HG03342 (cell line): ENCODE data around the gene KIF2C.

Experiments used
- ATAC-seq: cut with Tn5 transposase; IDR thresholded peaks from one replicate; pipeline ENCODE4 v1.9.1; 2021; ENCODE audit warnings: mild to moderate bottlenecking, moderate library complexity; ENCODE audit not compliant: unreplicated experiment

KIF2C gene

DNA sequence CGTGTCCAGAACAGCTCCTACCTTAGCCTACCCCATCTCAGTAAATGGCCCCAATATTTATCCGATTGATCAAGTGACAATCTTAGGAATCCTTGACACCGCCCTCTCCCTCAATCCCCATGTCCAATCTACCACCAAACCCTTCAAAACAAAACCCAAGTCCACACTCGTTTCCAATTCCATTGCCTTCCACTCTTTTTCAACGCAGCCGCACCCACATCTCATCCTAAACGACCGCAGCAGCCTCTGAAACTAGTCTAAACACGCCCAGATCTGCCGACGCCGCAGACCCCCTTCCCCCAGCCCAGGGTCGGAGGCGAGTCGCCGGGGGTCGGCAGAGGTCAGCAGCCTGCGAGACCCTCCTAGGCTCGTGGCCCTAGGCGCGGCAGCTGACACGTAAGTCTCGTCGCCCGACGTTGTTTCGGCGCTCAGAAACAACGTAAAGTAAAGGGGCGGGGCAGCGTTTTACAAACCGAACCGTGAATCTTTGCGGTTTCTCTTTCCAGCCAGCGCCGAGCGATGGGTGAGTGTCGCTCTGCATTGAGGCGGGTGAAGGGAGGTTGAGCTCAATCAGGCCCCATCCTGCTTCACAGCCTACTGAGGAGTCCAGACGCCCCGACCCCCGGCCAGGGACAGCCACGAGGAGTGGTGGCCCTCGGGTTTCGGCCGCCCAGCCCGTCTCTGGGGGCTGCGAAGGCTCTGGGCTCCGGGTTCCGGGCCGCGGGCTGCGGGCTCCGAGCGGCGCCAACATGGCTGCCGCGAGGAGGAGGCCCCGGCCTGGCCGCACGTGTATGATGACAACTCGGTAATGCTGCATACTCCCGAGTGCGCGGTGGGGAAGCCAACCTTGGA lies 35.7 kb downstream of the KIF2C start, which contains the start of gene RPS8:
Gene RPS8, plus strand, starts transcription at position 463 of the 852 bp plus-strand sequence. Its CDS starts 57 bp downstream, at position 520.
- peak; percentile 75 for ATAC-seq

DNA sequence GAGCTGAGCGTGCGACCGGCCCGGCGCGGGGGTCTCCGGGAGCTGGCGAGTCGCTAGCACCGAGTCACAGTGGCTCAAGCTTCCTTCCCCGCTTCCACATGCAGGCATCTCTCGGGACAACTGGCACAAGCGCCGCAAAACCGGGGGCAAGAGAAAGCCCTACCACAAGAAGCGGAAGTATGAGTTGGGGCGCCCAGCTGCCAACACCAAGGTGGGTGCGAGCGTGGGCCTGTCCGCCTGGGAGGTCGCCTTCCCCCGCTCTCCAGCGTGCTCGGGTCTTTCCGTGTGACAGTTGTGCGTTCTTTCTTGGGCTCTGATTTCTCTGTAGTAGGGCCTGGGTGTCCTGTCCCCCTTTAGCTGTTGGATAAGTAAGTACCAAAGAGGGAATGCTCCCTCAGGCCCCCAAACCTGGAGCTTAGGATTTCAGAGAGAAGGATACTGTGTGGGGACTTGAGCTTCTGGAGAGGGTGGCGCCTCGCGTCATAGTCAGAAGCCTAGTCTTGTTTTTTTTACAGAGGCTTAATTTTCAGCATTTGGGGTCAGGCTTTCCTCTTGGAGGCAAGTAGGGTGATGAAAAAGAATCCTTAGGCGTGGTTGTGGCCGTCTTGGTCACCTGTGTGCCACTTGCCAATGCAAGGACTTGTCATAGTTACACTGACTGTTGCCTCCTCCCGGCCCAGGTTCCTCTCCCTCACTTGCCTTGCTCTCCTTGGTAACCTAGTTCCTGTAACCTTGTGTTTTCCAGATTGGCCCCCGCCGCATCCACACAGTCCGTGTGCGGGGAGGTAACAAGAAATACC lies 36.5 kb downstream of the KIF2C start:
- no peak for ATAC-seq

DNA sequence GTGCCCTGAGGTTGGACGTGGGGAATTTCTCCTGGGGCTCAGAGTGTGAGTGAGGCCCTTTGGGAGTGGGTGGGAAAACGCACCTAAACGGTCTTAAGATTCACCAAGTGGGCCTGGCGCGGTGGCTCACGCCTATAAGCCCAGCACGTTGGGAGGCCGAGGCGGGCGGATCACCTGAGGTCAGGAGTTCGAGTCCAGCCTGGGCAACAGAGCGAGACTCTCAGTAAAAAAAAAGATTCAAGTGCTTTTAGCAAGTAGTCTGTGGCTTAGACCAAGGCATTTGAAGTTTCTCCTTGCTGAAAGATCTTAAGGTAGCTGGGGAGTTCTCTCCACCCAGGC lies 37.1 kb downstream of the KIF2C start:
- ATAC-seq = no peak

DNA sequence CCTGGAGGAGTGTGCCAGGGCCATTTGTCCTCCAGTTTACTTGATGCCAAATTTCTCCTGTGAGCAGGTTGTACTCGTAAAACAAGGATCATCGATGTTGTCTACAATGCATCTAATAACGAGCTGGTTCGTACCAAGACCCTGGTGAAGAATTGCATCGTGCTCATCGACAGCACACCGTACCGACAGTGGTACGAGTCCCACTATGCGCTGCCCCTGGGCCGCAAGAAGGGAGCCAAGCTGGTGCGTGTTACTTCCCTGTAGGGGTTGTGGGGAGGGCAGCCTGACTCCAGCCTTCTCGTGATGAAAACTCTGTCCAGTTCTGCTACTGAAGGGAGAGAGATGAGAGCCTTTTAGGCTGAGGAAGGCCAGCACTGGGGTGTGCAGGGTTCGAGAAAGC lies 37.9 kb downstream of the KIF2C start:
- no peak for ATAC-seq

DNA sequence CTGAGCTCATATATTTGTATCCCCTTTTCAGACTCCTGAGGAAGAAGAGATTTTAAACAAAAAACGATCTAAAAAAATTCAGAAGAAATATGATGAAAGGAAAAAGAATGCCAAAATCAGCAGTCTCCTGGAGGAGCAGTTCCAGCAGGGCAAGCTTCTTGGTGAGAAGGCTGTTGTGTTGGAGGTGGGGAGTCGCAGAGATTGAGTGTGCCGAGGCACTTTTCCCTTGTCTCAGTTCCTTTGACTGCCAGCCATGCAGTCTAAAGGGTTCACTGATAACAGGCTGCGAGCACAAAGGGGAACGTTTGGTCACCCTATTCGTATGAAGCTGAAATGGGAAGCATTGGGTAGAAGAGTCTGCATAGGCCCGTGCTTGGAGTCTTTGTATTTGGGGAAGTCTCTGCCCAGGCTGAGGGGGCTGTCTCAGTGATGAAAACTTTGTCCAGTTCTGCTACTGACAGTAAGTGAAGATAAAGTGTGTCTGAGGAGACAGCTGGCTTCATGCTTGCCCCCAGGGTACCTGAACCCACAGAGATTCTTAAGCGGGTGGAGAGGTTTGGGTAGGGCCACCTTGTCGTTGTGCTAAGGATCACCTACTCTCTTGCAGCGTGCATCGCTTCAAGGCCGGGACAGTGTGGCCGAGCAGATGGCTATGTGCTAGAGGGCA lies 38.5 kb downstream of the KIF2C start:
- no peak for ATAC-seq

DNA sequence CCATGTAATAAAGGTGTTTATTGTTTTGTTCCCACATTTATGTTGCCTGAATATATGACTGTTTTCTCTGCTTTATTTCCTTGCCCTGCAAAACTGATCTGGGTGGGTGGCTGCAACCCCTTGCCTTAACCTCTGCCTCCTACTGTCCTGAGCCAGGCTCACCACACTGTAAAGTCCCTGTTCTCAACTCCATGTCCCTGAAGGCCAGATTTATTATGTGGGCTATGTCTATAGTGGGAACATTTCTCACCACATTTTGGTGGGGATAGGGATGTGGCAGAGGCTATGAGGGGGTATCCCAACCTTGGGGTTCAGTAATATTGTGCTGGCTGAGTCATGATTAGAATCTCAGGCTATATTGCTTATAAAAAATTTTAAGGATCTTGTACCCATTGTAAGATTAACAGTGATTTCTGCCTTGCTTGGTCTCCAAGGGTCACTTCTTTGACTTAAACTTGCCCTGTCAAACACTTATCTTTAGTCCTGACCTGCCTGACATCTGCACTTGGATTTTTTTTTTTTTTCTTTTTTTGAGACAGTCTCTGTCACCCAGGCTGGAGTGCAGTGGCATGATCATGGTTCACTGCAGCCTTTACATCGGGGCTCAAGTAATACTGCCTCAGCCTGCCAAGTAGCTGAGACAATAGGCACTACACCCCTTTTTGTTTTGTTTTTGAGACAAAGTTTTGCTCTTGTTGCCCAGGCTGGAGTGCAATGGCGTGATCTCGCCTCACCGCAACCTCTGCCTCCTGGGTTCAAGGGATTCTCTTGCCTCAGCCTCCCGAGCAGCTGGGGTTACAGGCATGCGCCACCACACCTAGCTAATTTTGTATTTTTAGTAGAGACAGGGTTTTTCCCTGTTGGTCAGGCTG lies 39.3 kb downstream of the KIF2C start:
- ATAC-seq = no peak

DNA sequence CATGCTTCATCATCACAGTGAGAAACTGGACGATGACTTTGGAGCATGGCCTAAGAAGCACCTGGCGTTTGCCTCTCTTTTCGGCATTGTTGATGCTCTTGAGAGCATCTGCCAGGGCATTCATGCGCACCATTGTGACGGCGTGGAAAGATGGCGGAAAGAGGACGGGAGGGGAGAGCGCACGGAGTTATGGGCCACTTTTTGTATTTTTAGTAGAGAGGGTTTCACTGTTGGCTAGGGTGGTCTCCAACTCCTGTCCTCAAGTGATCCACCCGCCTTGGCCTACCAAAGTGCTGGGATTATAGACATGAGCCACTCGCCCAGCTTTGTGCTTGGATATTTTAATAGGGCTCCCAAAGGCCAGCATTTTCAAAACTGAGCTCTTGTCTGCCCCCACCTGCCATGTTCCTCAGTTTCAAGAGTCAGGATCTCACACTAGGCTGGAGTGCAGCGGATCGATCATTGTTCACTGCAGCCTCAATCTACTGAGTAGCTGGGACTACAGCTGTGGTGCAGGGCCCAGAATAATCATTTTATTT lies 41.0 kb downstream of the KIF2C start:
- ATAC-seq = no peak

DNA sequence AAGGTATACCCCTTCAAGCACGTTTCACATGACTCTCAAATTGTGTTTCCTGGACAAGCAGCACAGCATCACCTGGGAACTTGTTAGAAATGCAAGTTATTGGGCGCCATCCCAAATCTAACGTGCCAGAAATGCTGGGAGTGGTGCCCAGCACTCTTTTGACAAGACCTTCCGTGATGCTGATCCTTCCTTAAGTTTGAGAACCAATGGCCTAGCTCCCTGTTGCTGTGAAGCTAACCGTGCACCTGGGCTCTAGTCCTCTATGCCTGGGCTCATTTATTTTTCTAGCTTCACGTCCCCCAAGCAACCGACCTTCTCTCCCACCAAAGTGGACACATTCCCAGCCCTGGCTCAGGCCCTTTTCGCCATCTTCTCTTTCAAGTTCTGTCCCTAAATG lies 44.1 kb downstream of the KIF2C start:
- ATAC-seq = no peak

DNA sequence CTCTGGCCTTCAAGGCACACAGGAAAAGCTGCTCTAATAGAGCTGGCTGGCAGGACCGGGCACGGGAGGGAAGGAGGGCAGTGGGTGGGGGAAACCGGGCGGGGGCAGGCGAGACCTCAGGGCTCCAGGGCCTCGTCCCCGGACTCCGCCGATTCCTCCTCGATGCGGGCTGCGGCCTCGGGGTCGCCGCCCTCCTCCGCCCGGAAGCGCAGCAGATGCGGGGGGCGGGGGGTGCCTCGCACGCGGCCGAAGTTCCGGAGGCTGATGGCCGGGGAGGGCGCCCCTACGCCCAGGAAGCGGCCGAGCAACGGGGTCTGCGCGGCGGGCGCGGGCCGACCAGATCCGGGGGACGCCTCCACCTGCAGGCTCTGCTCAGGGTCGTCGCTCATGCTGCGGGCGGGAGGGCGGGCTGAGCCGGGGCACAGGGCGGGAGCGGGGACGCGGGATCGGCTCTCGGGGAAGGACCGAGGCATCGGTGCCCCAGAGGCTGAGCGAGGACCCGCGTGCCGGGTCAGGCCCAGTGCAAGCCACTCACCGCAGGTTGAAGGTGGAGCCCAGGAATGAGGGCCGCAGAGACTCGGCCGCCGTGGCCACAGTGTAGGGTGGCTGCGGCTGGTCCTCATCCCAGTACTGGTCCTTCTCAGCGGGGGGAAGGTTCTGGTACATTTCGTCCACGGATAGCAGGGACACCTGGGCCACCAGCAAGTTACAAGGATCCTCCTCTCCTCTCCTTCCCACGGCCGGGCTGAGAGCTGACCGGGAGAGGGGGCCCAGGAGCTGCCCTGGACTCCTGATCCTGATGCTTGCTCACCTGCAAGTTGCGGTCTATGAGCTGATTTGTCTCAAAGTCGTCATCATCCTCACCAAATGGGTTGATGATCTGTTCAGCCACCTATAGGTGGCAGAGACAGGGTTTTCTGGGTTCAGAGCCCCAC lies 44.7 kb downstream of the KIF2C start:
- ATAC-seq = no peak

DNA sequence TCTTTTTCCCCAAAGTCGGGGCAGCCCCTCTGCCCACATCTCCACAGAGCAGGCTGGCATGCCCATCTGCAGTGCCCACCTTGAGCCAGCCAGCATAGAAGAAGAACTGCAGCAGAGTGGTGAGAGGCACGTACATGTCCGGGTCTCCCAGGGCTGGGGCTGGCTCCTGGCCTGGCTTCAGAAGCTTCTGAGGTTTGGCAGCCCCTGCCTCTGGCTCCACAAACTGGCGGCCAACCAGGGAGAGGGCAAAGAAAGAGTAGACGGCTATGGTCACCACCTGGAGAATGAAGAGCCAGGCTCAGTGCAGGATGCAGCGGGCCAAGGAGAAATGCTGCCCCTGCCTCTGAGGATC lies 45.4 kb downstream of the KIF2C start:
- no peak for ATAC-seq

DNA sequence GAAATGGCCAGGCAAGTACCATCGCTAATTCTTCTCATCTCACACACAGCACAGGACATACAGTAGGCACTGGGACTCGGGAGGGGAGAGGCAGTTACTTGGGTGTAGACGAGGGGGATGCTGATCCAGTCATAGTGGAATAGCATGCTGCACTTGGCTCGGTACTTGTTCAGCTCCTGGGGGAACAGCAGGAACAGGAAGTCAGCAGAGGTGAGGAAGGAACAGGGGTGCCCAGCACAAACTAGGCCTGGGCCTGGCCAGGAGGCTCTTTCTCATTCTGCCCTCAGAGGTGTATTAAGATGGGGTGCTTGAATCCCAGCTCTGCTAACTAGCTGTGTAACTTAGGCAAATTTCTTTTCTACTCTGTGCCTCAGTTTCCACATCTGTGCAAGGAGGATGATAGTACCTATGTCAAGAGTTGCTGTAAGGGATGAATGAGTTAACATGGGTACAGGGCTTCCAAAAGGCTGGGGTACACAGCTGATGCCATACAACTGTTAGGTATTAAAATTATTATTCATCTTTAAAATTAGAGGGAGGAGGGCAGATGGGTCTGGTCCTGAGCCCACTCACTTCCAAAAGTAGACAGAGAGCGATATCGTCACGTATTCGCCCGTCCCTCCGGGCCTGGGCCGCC lies 46.0 kb downstream of the KIF2C start:
- ATAC-seq = no peak

DNA sequence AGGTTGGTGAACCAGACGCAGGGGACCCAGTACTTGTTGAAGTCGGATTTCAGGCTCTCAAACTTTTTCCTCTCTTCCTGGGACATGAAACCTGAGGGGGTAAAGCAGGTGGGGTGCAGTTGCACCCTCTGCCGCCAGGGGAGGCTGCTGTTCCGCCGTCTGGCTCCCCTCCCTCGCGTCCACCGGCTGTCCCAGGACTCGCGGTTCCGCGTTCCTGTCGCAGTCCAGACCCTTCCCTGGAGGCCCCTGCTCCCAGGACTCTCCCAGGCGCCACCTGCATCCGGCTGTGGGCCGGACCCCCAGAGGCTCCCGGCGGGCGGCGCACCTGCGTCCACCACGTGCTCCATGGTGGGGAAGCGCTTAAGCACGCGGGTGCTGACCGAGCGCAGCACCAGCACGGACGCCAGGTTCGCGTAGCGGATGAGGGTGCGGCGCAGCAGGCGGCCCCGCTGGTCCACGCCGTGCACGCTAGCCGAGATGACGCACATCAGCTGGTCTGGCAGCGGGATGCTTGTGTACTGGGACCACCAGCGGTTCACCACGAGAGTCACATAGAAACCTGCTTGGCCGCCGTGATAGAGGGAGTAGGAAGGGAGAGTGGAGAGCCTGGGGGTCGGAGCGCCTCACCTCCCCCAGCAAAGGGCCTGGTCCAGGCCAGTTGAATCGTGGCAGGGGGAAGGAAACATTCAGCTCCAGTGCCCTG lies 46.7 kb downstream of the KIF2C start:
- ATAC-seq = no peak

DNA sequence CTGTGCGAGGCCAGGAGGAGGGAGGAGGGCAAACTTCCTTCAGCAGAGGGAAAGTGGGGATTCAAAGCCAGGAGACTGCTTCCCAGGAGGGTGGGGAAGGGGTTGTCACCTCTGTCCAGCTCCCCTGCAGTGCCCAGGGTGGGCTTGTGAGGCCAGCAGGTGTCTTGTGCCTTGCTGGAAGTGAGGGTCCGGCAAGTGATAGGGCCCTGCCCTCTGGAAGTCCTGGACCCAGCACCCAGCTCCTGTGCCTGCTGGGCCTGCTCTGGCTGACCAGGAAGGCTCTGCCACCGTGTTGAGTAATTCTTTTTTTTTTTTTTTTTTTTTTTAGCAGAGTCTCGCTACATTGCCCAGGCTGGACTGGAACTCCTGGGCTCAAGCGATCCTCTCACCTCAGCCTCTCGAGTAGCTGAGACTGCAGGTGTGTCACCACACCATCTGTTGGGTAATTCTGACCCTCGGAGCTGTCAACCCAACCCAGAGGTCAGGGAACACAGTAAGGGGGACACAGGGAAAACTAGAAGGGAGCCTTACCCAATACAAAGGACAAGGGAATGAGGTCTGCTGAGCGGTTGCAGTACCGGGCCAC lies 47.3 kb downstream of the KIF2C start:
- ATAC-seq = no peak

DNA sequence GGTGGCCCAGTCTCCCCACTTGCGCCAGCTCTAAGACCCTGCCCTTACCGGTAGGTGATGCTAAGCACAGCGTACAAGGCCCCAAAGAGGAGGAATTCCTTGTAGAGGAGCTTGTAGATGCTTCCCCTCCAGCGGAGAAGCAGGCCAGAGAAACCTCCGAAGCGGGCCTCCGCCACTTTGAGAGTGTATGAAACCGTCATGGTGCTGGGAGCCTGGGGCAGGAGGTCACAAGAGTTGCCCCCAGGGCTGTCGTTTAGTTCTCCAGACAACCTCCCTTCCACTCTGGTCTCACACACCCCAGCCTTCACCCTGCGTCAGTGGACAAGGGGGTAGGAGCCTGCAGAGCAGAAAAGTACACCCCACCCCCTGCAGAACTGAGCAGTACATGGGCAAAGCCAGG lies 47.9 kb downstream of the KIF2C start:
- no peak for ATAC-seq

DNA sequence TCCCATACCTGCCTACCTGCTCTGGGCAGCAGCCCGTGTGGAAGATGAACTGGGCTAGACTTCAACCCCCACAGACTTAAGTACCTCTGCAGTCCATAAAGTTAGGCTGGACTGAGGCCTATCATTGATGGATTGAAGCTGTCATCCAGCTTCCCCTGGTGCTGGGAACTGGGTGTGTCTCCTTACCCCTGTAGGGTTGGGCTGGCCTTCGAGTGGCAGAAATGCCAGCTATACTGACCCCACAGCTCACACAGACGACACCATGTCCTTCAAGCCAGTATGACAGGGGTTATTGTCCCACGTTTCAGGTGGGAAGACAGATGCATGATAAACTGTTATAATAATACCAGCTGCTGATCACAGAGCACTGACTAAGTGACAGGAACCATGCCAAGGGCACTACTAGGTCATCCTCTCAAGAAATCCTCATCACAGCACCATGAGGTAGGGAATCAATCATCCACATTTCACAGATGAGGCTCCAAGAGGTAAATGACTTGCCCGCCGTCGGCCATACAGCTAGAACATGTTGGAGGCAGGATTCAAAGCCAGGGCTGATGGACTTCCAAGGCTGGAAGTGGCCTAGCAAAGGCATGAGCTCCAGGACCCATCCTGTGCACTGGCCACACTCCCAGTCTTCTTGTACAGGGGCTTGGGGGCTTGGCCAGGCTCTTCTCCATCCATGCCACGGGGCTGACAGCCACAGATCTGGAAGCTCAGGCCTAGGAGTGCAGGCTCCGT lies 48.7 kb downstream of the KIF2C start, which contains the start of gene BEST4:
Gene BEST4, minus strand, starts transcription at position 51 of the 741 bp plus-strand sequence. CDS start 465 bp downstream, outside the sequence.
- ATAC-seq = no peak

DNA sequence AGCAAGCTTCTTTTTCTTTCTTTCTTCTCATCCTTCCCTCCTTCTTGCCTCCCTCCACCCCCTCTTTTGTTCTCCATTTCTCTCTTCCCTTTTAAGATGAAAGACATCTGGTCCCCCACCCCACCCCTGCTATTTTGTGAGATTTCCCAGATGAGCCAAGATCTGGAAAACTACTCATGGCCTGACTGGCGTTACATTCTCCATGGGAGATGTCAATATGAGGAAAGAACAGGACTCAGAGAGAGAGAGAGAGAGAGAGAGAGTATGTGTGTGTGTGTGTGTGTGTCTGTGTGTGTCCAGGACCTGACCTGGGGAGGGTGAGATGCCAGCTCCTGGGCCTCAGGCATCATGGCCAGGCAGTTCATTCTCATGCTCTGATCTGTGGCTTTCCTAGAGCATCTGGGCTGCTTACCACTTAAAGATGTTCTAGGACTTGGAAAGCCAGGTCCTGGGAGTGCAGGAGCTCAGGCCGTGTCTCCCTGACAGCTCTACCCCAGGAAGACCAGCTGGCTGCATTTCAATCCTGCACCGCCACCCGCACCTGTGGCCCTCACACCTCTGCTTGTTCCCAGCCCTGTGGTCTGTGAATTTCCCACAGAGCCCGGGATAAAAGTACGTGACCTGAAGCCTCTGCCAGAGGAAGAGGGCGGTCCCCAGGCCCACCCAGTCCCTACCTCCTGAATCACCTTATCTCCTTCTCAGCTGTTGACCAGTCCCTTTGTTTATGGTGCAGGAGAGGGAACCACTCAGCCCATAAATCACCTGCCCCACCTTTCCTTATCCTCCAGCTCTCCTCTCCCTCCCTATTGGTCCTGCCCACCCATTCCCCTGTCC lies 51.5 kb downstream of the KIF2C start:
- ATAC-seq = no peak
